ENCODE data around the gene EDARADD.
A peak's percentile ranks its signal among the peaks of the same experiment; 100 is the strongest.

EDARADD gene

DNA sequence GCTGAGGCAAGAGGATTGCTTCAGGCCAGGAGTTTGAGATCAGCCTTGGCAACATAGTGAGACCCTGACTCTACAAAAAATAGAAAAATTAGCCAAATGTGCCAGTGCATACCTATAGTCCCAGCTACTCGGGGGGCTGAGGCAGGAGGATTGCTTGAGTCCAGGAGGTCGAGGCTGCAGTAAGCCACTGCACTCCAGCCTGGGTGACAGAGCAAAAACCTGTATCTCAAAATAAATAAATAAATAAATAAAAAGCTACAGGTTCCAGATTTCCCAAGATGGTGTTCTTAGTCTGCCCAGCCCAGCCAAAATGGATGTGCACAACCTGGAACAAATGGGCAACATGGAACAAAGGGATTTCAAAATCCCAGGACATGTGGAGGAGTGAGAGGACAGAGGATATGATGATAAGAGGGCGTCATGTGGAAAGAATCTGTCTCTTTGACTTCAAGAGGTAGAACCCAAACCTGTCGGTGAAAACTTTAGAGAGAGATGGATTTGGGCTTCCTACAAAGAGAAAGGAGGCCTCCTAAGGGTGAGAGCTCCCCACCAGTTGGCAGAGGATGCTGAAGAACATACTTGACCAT, 3.2 kb downstream of the EDARADD start:
- DNase-seq (ENCODE audit: low read depth in 1 of 2, low spot score in 1 of 2) = no peak
- TF ChIP-seq JUND (IDR thresholded peaks at IDR 0.05; ENCODE audit: low read depth) = no peak
- in situ Hi-C loops (cut with HindIII; ENCODE audit: low pct_unique_long_range_greater_than_20kb, low sequenced_read_pairs) = no loop called here

- TF ChIP-seq JUND (IDR thresholded peaks at IDR 0.05; ENCODE audit: low read depth) = no peak
- in situ Hi-C loops (cut with HindIII; ENCODE audit: low pct_unique_long_range_greater_than_20kb, low sequenced_read_pairs) = no loop called here
These were observed 4.5 kb downstream of the EDARADD start for GRCh38 chr1:236398538-236398937.

GRCh38 chr1:236400061-236400603, 6.0 kb downstream of the EDARADD start:
- no peak for DNase-seq (ENCODE audit: low read depth in 1 of 2, low spot score in 1 of 2)
- no peak for TF ChIP-seq JUND (IDR thresholded peaks at IDR 0.05; ENCODE audit: low read depth)
- in situ Hi-C loops (cut with HindIII; ENCODE audit: low pct_unique_long_range_greater_than_20kb, low sequenced_read_pairs) = no loop called here

More at GRCh38 chr1:236398538-236398937, 4.5 kb downstream of the EDARADD start:
- peak in 1 of 2 experiments; percentile 33 for DNase-seq (ENCODE audit: low read depth in 1 of 2, low spot score in 1 of 2)

DNA sequence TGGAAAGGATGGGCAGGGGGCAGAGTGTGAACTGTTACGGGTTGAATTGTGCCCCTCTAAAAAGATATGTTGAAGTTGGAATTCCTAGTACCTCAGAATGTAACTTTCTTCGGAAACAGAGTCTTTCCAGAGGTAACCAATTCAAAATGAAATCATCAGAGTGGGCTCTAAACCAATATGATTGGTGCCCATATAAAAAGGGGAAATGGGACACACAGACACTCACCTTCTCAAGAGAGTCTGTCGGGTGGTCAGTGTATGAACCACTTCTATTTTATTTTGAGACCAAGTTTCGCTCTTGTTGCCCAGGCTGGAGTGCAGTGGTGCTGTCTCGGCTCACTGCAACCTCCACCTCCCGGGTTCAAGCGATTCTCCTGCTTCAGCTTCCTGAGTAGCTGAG, 7.6 kb downstream of the EDARADD start:
- no peak for TF ChIP-seq JUND (IDR thresholded peaks at IDR 0.05; ENCODE audit: low read depth)
- in situ Hi-C loops (cut with HindIII; ENCODE audit: low pct_unique_long_range_greater_than_20kb, low sequenced_read_pairs) = no loop called here
- DNase-seq (ENCODE audit: low read depth in 1 of 2, low spot score in 1 of 2) = no peak

DNA sequence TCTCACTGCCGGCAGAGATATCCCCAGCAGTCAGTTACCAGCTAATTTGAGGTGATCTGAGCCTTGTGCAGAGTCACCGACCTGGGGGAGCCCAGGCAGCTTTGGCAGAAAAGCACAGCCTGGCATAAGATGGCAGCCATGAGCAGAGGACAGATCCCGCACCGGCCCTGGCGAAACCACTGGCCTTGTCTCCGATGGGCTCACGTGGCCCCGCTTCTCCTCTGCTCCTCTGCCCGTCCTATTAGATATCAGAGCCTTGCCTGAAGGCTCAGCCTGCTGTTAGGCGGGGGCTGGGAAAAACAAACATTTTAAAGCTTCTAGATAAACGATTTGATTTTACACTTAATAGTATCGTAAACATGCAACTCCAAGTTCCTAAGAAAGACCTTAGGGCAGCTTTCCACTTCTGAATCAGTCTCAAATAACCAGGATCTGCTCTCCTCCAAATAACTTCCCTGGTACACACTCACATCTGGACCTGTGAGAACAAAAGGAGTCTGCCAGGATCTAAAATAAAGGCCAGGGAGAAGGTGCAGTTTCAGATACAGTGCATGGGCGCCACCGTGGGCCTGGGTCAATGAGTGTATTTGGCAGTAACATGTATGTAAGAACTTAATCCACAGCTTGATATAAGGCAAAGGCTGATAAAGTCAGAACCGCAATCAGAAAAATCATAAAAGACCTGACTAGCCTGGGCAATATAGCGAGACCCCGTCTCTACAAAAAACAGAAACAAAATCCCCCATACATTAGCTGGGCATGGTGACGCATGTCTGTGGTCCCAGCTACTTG, 10.0 kb downstream of the EDARADD start:
- no peak for TF ChIP-seq JUND (IDR thresholded peaks at IDR 0.05; ENCODE audit: low read depth)
- DNase-seq (ENCODE audit: low read depth in 1 of 2, low spot score in 1 of 2) = no peak
- in situ Hi-C loops (cut with HindIII; ENCODE audit: low pct_unique_long_range_greater_than_20kb, low sequenced_read_pairs) = no loop called here

- TF ChIP-seq JUND (IDR thresholded peaks at IDR 0.05; ENCODE audit: low read depth) = no peak
- DNase-seq (ENCODE audit: low read depth in 1 of 2, low spot score in 1 of 2) = no peak
- in situ Hi-C loops (cut with HindIII; ENCODE audit: low pct_unique_long_range_greater_than_20kb, low sequenced_read_pairs) = no loop called here
These were observed 13.0 kb downstream of the EDARADD start for GRCh38 chr1:236407059-236407458.

GRCh38 chr1:236413688-236414087, 19.6 kb downstream of the EDARADD start:
- no peak for TF ChIP-seq JUND (IDR thresholded peaks at IDR 0.05; ENCODE audit: low read depth)
- in situ Hi-C loops (cut with HindIII; ENCODE audit: low pct_unique_long_range_greater_than_20kb, low sequenced_read_pairs) = no loop called here
- DNase-seq (ENCODE audit: low read depth in 1 of 2, low spot score in 1 of 2) = no peak

- DNase-seq (ENCODE audit: low read depth in 1 of 2, low spot score in 1 of 2) = no peak
- TF ChIP-seq JUND (IDR thresholded peaks at IDR 0.05; ENCODE audit: low read depth) = no peak
- in situ Hi-C loops (cut with HindIII; ENCODE audit: low pct_unique_long_range_greater_than_20kb, low sequenced_read_pairs) = no loop called here
These were observed 22.1 kb downstream of the EDARADD start for GRCh38 chr1:236416165-236416564.

DNA sequence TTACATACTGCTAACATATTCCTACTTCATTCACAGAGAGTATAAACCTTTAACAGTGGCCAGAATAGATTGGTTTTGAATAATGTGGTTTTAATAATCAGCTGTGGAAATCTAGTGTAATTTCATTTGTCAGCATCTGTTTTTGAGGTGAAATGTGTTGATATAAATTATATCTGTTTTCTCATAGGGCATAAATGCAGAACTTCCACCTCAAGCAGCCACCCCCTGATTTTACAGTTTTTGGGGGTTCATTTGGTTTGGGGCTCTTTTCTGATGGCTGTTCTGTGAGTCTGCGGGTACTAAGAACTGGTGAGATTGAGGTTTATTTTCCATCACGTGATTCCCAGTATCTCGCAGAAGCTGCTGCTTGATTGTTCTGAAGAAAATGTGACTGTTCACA, 23.2 kb downstream of the EDARADD start:
- in situ Hi-C loops (cut with HindIII; ENCODE audit: low pct_unique_long_range_greater_than_20kb, low sequenced_read_pairs) = no loop called here
- TF ChIP-seq JUND (IDR thresholded peaks at IDR 0.05; ENCODE audit: low read depth) = no peak
- no peak for DNase-seq (ENCODE audit: low read depth in 1 of 2, low spot score in 1 of 2)

DNA sequence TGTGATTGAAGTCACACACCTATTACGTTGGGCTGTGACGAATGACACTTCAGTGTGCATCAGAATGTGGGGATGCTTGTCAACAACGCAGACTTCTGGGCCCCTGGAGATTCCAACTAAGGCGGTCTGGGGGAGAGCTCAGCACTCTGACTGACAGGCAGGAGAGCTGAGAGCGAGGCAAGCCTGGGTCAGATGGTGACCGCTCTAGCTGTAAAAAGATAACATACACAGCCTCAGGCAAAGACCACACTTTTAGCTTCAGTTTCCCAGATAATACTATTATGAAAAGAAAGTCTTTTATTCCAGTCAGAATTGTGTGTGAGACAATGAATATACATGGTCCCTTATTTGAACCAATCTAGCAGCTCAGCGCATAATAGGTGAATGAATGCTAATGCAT, 25.4 kb downstream of the EDARADD start:
- TF ChIP-seq JUND (IDR thresholded peaks at IDR 0.05; ENCODE audit: low read depth) = no peak
- no peak for DNase-seq (ENCODE audit: low read depth in 1 of 2, low spot score in 1 of 2)
- in situ Hi-C loops (cut with HindIII; ENCODE audit: low pct_unique_long_range_greater_than_20kb, low sequenced_read_pairs) = no loop called here

- in situ Hi-C loops (cut with HindIII; ENCODE audit: low pct_unique_long_range_greater_than_20kb, low sequenced_read_pairs) = no loop called here
- peak in 1 of 2 experiments; percentile 37 for DNase-seq (ENCODE audit: low read depth in 1 of 2, low spot score in 1 of 2)
- TF ChIP-seq JUND (IDR thresholded peaks at IDR 0.05; ENCODE audit: low read depth) = no peak
These were observed 26.9 kb downstream of the EDARADD start for GRCh38 chr1:236421022-236421421.

GRCh38 chr1:236421850-236422516, 27.9 kb downstream of the EDARADD start:
- no peak for TF ChIP-seq JUND (IDR thresholded peaks at IDR 0.05; ENCODE audit: low read depth)
- in situ Hi-C loops (cut with HindIII; ENCODE audit: low pct_unique_long_range_greater_than_20kb, low sequenced_read_pairs) = no loop called here
- no peak for DNase-seq (ENCODE audit: low read depth in 1 of 2, low spot score in 1 of 2)

- no peak for DNase-seq (ENCODE audit: low read depth in 1 of 2, low spot score in 1 of 2)
- in situ Hi-C loops (cut with HindIII; ENCODE audit: low pct_unique_long_range_greater_than_20kb, low sequenced_read_pairs) = no loop called here
- no peak for TF ChIP-seq JUND (IDR thresholded peaks at IDR 0.05; ENCODE audit: low read depth)
These were observed 28.4 kb downstream of the EDARADD start for GRCh38 chr1:236422517-236422876.

Data from T47D (cell line).